Right atrium auricular region (tissue), 2 donors: Measurements from ENCODE around the gene ABR. TPM values are rescaled to one million over a fixed set of nuclear protein-coding genes. Genes with fewer than 3 reads are reported as not detected.
A peak's percentile ranks its signal among the peaks of the same experiment; 100 is the strongest.

ENCODE experiments used
- DNase-seq: peaks from one replicate; pipeline ENCODE4 v3.0.0-alpha.2; 2019; ENCODE audit warnings: low spot score
- H3K27ac ChIP-seq, 2 donors: fragments of 200-600 bp; sonication (generic); 1 replicate in 1 of 2; 2 replicates in 1 of 2; pipeline ENCODE4 v1.5.1; 2016 to 2019
- H3K27me3 ChIP-seq, 2 donors: fragments of 200-600 bp; sonication (generic); one replicate each; pipeline versions ENCODE4 v1.5.1 to v1.6.0; 2017 to 2019
- H3K36me3 ChIP-seq: fragments of 200-600 bp; sonication (generic); one replicate; pipeline ENCODE4 v1.5.1; 2016
- H3K4me1 ChIP-seq, 2 donors: fragments of 200-600 bp; sonication (generic); one replicate each; pipeline versions ENCODE4 v1.5.1 to v1.6.0; 2017 to 2019
- H3K4me3 ChIP-seq, 2 donors: fragments of 200-600 bp; sonication (generic); 1 replicate in 1 of 2; 2 replicates in 1 of 2; pipeline ENCODE4 v1.5.1; 2017 to 2019; ENCODE audit warnings: mild to moderate bottlenecking in 1 of 2, moderate library complexity in 1 of 2
- H3K9me3 ChIP-seq, 2 donors: fragments of 200-600 bp; sonication (generic); one replicate each; pipeline ENCODE4 v1.5.1; 2019
- total RNA-seq, 2 donors: library from RNA; depleted of rRNA; stranded (reverse); fragments of >200 nt; gene quantifications; one replicate each; pipeline ENCODE4 v1.1.0, GENCODE V29; 2016
- TF ChIP-seq, protein P1 (sequence below), 2 donors: fragments of 200-600 bp; sonication (generic); IDR thresholded peaks; one replicate each; pipeline ENCODE4 v1.5.1; 2019; ENCODE audit warnings: antibody characterized with exemption in 2 of 2

The ABR gene
- total RNA-seq, 2 donors from 2014 or later, result 94.9 to 116 TPM

- Histone ChIP-seq H3K9me3 (no peaks in the 10 kb centered on the region), H3K4me1 (peaks cover 0 to 50% of the 10 kb centered on the region in 2 donors), H3K36me3 (peaks cover 38% of the 10 kb centered on the region), H3K27ac (peak overlapping the region; percentile 53 to 58), H3K4me3 (no peak overlapping the region), H3K27me3 (no peaks in the 10 kb centered on the region)
- TF ChIP-seq, protein P1, sequence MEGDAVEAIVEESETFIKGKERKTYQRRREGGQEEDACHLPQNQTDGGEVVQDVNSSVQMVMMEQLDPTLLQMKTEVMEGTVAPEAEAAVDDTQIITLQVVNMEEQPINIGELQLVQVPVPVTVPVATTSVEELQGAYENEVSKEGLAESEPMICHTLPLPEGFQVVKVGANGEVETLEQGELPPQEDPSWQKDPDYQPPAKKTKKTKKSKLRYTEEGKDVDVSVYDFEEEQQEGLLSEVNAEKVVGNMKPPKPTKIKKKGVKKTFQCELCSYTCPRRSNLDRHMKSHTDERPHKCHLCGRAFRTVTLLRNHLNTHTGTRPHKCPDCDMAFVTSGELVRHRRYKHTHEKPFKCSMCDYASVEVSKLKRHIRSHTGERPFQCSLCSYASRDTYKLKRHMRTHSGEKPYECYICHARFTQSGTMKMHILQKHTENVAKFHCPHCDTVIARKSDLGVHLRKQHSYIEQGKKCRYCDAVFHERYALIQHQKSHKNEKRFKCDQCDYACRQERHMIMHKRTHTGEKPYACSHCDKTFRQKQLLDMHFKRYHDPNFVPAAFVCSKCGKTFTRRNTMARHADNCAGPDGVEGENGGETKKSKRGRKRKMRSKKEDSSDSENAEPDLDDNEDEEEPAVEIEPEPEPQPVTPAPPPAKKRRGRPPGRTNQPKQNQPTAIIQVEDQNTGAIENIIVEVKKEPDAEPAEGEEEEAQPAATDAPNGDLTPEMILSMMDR (IDR thresholded peaks at IDR 0.05), result no peak
- DNase-seq, result no peak
These were observed 166.7 kb downstream of the ABR start for GRCh38 chr17:1012823-1013728.

DNA sequence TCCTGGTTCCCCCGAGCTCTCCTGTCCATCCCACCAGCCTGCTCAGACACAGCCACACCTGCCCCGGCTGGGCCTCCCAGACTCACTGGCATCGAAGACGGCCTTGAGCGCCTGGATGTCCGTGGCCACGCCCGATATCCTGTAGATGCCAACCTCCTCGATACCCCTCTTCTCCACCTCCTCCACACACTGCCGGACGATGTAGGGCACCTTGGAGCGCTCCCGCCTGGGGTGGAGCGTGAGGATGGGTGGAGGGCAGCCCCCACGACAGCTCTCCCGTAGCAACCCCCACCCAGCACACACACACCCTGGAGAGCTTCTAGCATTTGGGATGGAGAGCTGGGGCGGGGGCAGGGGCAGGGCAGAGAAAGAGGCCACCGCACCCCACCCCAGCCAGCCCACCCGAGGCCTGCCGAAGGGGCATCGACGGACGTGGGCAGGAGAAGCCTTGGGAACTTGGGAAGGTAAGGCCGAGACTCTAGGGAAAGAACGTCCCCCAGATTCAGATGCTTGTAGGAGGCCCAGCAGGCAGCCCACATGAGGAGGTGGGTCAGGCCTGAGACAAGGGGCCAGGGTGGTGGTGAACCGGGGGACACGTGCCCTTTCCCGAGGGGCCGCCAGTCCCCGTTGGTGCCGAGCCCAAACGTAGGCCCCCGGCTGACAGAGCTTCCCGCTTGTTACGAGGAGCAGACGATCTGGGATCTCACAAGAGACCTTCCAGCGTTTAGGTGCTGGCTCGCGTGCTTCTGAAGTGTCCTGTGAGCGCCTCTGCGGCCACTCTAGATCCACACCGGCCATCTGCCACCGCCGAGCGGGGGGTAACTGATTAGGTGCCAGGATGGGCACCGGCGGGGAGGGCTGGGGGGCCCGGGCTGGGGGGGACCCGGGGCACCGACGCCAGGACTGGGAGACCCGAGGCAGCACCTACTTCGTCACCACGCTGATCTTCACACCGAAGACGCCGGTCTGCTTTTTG is 167.7 kb downstream of the ABR start:
- no peak for DNase-seq
- Histone ChIP-seq H3K27ac (peak overlapping the region; percentile 53 to 58), H3K36me3 (peaks cover 40% of the 10 kb centered on the region), H3K27me3 (no peaks in the 10 kb centered on the region), H3K4me3 (no peak overlapping the region), H3K9me3 (no peaks in the 10 kb centered on the region), H3K4me1 (peaks cover 0 to 61% of the 10 kb centered on the region in 2 donors)
- TF ChIP-seq, protein P1 (IDR thresholded peaks at IDR 0.05), result no peak

DNA sequence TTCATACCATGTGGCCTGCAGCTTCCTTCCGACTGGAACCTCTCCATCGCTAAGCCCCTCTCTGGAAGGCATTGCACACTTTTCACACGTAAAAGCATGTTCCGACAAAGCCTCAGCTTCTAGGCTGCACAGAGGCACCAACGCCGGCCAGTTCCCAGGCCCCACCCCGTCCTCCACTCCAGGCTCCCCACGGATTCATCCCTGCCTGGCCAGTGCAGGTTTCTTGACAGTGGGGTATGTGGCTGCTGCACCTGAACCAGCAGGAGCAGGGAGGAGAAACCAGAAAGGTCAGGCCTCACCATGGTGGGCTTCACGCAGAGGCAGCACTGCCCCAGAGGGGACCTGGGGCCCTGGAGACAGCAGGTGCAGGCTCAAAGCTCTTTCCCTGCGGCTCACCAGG is 168.6 kb downstream of the ABR start:
- TF ChIP-seq, protein P1 (IDR thresholded peaks at IDR 0.05), result no peak
- no peak overlapping the region for H3K27ac ChIP-seq
- no peaks in the 10 kb centered on the region for H3K9me3 ChIP-seq
- no peaks in the 10 kb centered on the region for H3K27me3 ChIP-seq
- no peak for DNase-seq
- peaks cover 46% of the 10 kb centered on the region for H3K36me3 ChIP-seq
- H3K4me3 ChIP-seq, result no peak overlapping the region
- H3K4me1 ChIP-seq, result peaks cover 0 to 67% of the 10 kb centered on the region in 2 donors

DNA sequence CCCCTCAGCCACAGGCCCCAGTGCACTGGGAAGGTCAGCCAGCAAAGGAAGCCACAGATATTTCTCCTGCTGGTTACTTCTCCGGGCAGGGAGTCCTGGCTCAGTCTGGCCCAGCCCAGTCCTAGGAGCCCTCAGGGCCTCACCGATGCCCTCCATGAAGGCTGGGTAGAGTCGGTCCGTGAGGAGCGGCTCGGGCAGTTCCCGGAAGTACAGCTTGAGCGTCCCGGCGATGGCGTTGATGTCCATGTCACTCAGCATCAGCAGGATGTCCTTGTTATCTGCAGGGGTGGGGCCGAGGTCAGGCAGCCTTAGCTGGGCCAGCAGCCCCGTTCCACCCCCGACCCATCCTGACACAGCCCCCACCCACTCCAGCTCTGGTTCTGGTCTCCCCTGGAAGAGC is 169.2 kb downstream of the ABR start:
- H3K4me3 ChIP-seq, result no peak overlapping the region
- TF ChIP-seq, protein P1 (IDR thresholded peaks at IDR 0.05), result no peak
- H3K27me3 ChIP-seq, result no peaks in the 10 kb centered on the region
- H3K9me3 ChIP-seq, result no peaks in the 10 kb centered on the region
- H3K36me3 ChIP-seq, result peaks cover 52% of the 10 kb centered on the region
- peak overlapping the region in 1 of 2 donors; percentile 68 for H3K27ac ChIP-seq
- DNase-seq, result no peak
- H3K4me1 ChIP-seq, result peaks cover 0 to 73% of the 10 kb centered on the region in 2 donors

DNA sequence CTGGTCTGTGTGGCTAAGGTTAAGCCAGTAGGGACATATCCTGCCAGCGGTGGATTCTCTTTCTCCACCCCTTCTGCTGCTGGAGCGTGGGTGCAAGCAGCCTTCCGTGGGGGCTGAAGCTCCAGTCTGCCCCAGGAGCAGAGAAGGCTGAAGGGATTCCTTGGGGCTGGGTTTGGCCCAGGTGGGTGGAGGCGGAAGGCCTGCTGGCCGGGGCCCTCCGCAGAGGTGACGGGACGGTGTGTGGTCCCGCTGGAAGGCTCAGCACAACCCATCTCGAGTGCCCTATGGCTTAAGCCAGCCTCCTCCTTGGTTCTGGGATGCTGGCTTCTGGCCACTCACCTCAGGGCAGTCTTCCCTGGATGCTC is 169.7 kb downstream of the ABR start:
- Histone ChIP-seq H3K4me1 (peaks cover 0 to 78% of the 10 kb centered on the region in 2 donors), H3K4me3 (no peak overlapping the region), H3K9me3 (no peaks in the 10 kb centered on the region), H3K27ac (peak overlapping the region; percentile 68 to 75), H3K36me3 (peaks cover 56% of the 10 kb centered on the region), H3K27me3 (no peaks in the 10 kb centered on the region)
- TF ChIP-seq, protein P1 (IDR thresholded peaks at IDR 0.05), result no peak
- no peak for DNase-seq
